Right lobe of liver (tissue), 4 donors: Measurements from ENCODE around the gene TNFRSF14.

Source experiments
- POLR2A ChIP-seq: fragments of 450-650 bp; IDR thresholded peaks from one replicate; pipeline ENCODE4 v1.6.1; 2017; ENCODE audit warnings: antibody characterized with exemption, mild to moderate bottlenecking
- TF ChIP-seq, protein P1 (sequence below), 4 donors: fragments of 200-600 bp in 3 of 4; fragments of 450-650 bp in 1 of 4; IDR thresholded peaks; one replicate each; pipeline versions ENCODE4 v1.5.1 to v1.8.0; 2016 to 2022; ENCODE audit warnings: antibody characterized with exemption in 4 of 4, mild to moderate bottlenecking in 2 of 4
- donor health status: DM: no; HTN: no; CAD: no.
- donor health status: DM: no; HTN: no; CAD: no.
- donor health status: DM: no; HTN: yes; CAD: no.

DNA sequence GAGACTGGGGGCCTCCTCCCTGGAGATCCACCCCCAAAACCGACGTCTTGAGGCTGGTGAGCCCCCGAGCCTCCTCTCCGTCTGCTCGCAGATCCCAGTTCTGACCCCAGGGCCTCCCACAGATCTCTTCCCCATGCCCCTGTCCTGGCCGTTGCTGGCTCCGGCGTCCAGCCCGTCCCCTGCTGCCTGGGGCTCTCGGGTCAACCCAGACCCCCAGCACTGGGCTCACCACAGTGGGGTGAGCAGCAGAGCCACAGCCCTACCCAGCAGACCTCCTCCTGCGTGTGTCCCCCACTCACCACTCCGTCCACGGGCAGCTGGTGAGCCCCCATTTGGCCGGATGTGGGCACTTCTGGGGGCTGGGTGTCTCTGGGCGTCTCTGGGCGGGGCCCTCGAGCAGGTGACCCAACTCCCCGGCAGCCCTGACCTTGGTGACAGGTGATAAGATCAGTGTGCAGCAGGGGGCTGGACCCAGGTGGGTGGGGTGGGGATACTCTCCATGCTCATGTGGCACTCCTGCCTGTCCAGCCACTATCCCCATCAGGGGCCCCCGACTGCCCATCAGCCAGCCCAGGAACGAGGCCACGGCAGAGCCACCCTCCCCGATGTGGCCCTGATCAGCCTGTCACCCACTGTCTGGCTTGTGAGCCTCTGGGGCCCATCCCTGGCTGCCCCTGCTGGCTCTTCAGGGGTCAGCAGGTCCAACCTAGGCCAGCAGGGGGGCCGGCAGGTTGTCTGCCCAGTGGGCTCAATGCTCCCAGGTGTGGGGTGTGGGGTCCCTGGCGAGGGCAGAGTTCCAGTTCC lies 709 bp downstream of the TNFRSF14 start:
- TF ChIP-seq, protein P1, sequence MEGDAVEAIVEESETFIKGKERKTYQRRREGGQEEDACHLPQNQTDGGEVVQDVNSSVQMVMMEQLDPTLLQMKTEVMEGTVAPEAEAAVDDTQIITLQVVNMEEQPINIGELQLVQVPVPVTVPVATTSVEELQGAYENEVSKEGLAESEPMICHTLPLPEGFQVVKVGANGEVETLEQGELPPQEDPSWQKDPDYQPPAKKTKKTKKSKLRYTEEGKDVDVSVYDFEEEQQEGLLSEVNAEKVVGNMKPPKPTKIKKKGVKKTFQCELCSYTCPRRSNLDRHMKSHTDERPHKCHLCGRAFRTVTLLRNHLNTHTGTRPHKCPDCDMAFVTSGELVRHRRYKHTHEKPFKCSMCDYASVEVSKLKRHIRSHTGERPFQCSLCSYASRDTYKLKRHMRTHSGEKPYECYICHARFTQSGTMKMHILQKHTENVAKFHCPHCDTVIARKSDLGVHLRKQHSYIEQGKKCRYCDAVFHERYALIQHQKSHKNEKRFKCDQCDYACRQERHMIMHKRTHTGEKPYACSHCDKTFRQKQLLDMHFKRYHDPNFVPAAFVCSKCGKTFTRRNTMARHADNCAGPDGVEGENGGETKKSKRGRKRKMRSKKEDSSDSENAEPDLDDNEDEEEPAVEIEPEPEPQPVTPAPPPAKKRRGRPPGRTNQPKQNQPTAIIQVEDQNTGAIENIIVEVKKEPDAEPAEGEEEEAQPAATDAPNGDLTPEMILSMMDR (IDR thresholded peaks at IDR 0.05): no peak
- no peak for TF ChIP-seq POLR2A
